HG02840 (cell line): Measurements from ENCODE around the gene SLC22A23.

Source experiments
- ATAC-seq: cut with Tn5 transposase; IDR thresholded peaks from one replicate; pipeline ENCODE4 v1.9.1; 2021; ENCODE audit warnings: mild to moderate bottlenecking, moderate library complexity, moderate number of reproducible peaks; ENCODE audit not compliant: unreplicated experiment, low FRiP score

Gene SLC22A23

DNA sequence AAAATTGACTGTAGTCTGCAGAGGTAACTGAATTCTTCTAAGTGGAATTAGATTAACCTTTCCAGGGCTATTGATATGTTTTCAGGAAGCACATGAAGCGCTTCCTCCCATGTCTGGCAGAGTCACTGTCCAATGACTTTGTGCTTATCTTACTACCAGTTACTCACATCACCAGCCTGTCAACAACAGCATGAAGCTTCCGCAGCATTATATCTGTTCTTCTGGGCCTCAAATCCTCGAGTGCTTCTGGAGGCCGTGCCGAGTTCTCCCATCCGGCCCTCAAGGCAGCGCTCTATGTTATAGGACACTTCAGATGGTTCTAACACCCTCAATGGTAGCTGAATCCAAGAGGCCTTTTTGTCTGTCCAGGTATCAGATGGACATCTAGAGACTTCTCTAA is 164.9 kb downstream of the SLC22A23 start:
- ATAC-seq = no peak

DNA sequence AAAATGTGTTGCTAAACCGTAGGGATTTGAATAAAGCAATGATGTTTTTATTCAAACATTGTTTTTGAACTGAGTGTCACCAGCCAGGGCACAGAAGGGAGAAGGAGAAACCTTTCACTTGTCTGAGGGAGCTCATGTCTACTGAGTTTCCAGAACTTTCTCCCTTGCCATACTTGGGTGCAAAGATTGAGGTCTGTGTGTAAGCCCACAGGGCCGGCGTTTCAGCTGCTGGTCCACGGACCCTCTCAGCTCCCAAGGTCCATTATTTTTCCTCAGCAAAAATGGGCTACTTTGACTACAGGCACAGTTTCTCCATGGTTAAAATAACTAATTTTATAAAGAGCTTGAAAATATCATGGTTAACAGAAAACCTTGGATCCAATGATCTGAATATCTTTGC is 165.5 kb downstream of the SLC22A23 start:
- ATAC-seq = no peak

DNA sequence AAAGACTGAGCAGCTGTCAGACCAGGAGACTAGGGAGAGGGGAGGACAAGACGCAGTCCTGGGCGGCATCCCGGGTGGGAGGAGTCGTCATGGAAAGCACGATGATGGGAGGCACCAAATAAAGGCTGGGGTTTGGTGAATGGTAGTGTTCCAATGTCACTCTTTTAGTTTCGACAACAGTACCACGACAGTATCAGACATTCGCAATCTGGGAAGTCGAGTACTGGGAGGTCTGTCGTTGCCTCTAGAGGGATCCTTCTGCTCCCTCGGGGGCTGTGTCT is 166.0 kb downstream of the SLC22A23 start:
- ATAC-seq = no peak

DNA sequence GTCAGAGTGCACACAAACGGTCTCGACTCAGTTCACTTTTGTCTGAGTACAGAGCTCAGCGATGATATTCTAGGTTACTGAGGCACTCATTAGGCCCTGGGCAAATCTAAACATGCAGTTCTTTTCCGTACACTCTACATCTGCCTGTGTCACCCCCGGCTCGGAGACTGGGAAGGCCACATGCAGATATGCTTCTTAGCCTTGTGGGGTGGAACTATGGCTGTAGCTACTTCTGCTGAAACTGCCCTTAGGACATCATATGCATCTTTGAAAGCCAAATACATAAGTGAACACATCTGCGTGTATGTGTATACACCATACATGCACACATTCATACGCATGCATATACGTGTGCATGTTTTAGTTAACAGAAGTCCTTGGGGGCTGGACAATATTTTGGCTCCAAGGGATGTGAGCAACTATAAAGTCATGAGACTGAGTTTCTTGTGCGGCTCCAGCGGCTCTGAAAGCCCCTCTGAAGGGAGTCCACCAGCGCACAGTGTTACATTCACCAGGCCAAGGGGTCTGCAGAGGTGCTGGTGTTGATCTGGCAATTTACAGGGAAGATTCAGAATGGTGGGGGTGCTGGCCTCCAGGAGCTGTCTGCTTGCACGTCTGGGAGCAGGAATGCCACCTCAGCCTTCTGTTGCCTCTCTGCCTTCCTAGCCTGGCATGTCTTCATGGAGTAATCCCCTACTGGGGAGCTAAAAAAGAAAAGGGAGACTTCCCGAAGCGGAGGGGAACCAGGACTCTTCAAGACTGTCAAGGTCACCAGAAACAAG is 166.5 kb downstream of the SLC22A23 start:
- ATAC-seq = no peak

GRCh38 chr6:3289664-3290055 is 167.2 kb downstream of the SLC22A23 start:
- no peak for ATAC-seq

- ATAC-seq = no peak
These were observed 167.9 kb downstream of the SLC22A23 start for GRCh38 chr6:3288711-3289663.

- no peak for ATAC-seq
These were observed 168.7 kb downstream of the SLC22A23 start for GRCh38 chr6:3287976-3288707.

- ATAC-seq = no peak
These were observed 169.5 kb downstream of the SLC22A23 start for GRCh38 chr6:3287308-3287707.

DNA sequence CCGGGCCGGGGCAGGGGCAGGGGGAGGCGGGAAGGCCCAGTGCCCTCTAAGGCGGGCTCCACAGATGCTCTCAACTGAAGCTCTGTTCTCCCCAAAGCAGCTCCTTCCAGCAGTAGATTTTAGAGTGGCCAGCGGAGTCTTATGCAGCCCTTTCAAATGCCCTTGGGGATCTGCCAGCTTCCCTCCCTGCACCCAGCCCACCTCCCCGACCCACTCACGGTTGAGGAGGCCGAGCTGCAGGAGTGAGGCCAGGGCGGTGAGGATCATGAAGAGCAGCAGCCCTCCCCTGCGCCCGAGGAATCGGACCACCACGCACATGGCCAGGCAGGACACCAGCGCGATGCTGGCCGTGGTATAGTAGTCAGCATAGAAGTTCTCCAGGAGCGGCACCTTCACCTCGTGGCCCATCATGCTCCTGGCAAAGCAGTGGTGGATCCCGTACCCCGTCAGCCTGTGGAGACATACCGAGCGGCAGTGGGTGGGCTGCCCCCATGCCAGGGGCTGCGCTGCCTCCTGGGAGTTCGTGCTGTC is 170.1 kb downstream of the SLC22A23 start:
- ATAC-seq = no peak

GRCh38 chr6:3285732-3286131 is 171.1 kb downstream of the SLC22A23 start:
- no peak for ATAC-seq

GRCh38 chr6:3285049-3285639 is 171.7 kb downstream of the SLC22A23 start:
- ATAC-seq = no peak

- ATAC-seq = no peak
These were observed 172.4 kb downstream of the SLC22A23 start for GRCh38 chr6:3284436-3284876.

DNA sequence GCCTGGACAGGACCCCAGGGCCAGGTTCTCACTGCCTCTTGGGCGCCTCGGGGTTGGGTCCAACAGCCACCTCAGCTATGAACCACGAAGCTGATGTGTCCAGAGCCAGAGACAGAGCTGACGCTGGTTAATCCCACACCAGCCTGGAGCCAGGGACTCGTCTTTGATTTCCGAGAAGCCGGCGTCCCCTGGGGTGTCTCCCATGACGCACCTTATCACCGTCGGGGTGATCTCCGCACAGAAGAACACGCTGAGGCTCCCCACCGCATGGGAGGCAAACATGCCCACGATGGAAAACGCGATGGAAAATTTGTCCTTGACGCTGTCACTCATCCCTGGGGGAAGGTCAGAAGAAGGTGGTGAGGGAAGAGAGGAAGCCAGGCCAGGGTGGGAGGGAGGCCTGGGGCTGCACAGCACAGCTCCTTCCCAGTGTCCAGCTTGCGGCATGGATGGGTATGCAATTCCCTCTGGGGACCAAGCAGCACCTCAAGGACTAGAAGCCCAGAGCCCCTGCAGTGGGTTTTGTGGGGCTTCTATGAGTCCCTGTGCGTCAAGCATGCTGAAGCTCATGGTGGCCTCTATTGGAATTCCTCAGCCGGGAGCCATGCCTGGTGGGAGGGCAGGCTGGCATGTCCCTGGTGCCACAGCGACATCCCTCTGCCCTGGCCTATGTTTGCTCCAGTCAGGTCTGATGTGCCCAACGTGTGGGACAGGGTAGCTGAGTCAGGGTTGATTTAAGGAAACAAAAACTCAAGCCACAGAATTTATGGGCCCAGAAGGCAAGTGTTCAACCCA is 173.0 kb downstream of the SLC22A23 start:
- no peak for ATAC-seq

- no peak for ATAC-seq
These were observed 173.6 kb downstream of the SLC22A23 start for GRCh38 chr6:3283241-3283640.

GRCh38 chr6:3282476-3283236 is 174.2 kb downstream of the SLC22A23 start:
- no peak for ATAC-seq

DNA sequence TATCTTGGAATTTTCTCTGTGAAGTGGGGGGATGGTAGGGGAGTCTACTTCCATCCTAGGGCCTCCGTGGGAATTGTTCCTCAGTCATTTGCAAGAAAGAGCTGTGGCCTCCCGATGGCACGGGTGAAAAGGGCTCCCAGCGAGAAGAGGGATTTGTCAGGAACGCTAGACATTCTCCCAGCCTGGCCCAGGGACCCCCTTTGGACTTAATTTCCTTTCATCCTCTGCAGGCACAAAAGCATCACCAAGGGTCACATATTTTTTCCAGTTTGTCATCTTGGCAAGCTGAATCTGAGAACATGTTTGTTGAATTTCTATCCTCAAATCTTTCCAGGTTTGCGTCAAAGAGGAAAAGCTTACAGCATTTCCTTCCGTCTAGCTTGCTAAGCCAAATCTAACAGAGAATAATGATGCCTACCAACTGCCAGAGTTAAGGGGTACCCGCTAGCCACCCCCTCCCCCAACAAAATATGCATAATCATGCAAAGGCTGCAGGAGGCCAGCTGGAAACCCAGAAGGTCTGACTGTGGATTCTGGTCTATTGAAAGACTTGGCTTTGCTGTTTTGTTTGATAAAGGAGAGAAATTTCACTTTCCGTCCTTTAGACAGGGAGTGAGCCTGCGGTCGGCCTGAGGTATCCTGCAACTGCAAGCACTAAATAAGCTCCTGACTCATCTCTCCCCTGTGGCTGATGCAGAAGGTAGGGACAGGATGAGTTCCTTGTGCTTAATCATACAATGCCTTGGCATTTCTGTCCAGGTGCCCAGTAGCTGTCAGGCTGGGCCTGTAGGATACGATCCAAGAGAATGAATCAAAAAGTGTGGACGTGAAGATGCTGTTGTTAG is 175.0 kb downstream of the SLC22A23 start:
- no peak for ATAC-seq

- ATAC-seq = no peak
These were observed 175.9 kb downstream of the SLC22A23 start for GRCh38 chr6:3280866-3281465.

DNA sequence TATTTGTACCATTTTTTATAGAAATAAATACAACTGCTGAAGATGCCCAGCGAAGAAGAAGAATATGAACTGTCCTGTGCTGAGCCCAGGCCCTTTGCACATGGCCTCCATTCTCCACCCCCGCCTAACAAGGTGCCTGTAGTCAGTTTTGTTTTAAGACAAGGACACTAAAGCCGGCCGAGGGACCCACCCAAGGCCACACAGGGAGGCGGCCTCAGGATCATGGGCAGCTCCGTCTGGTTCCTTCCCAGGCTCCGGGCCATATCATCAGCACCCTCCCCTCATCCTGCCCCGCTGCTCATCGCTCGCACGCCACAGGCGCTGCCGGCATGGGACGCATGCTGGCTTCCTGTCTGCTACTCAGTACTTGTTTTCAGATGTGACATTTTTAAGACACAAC is 176.8 kb downstream of the SLC22A23 start:
- ATAC-seq = no peak
